Activated CD8-positive, alpha-beta memory T cell treated with anti-CD3 and anti-CD28 coated beads for 1 hour (primary cell): ENCODE data around the gene BNC2.
"Not testable (repeated sequence)": the region's sequence is repeated elsewhere in the genome, so short reads cannot be mapped to it uniquely, and the experiment has no call there.

Source experiments
- DNase-seq, 2 donors: peaks; one replicate each; pipeline ENCODE4 v3.0.0-alpha.2; 2020; ENCODE audit warnings: low read depth in 1 of 2; ENCODE audit errors: extremely low read depth in 1 of 2

BNC2 gene

DNA sequence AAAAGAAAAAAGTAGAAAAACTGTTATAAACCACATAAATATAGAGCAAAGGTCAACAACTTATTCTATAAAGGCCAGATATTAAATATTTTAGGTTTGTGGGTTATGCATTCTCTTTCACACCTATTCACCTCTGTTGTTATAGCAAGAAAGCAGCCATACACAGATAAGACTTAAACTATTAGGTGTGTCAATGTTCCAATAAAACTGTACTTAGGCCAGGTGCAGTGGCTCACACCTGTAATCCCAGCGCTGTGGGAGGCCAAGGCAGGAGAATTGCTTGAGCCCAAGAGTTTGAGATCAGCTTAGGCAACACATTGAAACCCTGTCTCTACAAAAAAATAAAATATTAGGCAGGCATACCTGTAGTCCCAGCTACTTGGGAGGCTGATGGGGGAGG lies 314.7 kb downstream of the BNC2 start:
- no peak for DNase-seq

DNA sequence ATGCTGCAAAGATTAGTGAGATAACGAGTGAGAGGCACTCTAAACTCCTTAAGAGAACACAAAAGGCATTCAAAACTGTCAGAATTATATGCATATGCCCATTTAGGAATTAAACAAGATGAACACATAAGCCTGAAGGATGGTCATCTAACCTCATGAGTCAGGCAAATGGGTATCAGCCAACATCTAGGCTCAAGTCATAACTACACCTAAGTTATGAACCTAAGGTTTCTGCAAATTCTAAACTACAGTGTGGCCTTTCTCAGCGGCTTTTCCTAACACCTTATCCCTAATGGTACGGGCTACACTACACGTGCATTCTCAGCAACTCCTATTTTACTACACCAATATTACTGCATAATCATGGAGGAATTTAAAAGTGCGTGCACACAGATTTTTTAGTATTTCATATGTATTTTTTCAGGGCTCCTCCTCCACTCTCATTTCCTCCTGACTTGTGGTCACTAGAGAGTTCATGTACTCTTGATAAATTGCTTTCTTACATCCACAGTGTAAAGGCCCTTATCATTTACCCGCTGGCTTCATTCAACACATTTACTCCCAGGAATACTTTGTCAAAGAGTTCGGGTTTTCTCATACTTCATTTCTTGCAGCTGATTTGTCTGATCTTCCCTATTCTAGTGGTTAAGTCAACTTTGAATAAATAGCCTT lies 316.5 kb downstream of the BNC2 start:
- DNase-seq: no peak

DNA sequence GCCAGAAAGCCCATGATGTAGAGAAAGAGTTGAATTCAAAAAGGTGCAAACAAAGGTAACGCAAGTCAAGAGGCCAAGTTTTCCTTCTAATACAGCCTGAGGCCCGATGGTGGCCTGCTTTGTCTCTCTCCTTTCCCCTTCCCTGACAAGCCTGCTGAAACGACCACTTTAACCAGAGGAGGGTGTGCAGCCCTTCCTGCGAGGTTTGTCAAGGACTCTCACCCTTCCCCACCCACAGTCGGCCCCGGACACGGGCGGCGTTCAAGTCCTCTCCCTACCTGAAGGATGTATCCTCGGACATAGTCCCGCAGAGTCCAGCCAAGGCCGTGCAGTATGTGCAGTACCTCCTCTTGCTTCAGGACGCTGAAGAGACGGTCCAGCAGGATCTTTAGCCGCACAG lies 318.2 kb downstream of the BNC2 start:
- DNase-seq: no peak

DNA sequence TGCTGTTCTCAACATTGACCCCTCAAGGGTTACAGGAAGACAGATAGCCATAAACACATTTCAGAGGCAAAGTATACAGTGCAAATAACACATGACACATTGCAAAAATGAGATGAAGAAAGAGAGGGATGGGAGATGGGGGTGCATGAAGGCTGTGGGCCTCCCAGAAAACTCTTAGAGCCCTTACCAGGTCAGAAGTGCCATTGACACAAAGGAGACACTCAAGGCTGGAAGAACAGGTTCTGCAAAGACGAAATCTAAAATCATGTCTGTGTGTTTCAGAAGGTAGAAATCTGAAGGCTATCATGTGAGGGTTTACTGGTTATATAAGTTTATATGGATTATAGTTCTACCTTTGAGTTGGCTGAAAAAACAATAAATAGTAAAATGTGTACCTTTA lies 318.8 kb downstream of the BNC2 start:
- DNase-seq: no peak

DNA sequence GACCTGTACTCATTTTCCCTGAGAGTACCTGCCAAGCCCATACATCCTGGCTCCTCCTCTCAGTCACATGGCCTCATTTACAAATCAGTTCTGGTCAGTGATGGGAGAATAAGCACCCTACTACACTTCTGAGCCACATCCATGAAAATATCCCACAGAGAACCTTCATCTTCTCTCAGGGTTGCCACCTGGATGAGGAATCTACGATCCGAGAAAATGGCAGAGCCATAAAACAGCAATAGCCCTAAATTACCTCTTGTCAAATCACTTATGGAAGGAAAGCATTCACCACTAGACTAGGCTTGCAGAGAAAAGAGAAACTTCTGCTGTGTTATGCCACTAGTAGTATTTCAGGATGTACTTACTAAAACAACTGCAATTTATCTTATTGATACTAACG lies 324.8 kb downstream of the BNC2 start:
- no peak for DNase-seq

DNA sequence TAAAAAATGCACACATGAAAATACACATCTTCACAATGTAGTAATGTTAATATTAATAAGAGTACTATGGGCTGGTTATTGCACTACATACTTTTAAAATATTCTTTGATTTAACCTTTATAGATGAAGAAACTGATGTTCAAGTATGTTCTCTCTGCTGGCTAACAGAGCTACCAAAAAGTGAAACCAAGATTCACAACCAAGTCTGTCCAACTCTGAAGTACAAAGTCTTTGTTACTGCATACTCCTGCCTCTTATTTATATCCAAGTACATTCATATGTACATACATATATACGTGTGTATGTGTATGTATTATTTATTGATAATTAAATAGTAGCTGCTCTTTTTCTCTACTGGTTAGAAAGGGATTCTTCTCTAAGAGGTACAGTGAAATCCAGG lies 325.6 kb downstream of the BNC2 start:
- no peak for DNase-seq

DNA sequence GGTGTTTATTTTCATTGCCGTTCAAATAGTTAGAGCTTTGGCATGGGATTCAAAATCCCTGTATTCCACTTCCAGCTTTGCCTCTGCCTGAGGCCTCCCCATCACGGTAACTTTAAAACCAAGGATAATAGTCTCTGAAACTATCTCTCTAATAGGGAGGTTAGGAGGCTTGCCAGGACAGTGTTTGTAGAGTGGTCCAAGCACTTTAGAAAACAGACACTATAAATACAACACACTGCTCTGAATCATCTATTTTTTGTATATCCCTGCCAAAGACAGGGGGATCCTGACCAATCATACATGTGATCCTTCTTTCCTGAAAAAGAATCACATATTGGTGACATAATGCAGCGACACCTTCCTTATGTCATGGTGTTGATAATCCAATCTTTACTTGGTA lies 326.8 kb downstream of the BNC2 start:
- DNase-seq: no peak

DNA sequence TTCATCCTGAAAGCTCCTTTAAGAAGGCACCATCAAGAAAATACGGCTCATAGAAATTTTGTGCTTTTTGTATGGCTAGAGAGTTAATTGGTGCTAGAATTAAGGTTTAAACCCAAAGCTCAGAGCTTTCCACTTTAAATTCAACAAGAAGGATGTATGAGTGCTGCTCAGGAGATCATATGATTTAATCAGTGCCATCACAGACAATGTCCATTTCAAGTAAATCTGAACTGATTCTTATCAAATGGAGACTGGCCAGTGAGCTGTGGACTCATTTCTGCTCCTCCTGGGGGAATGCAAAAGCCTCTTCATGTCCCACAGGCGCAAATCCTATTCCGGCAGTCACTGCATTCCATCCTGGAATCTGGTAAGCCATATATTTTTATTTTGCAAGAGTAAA lies 327.2 kb downstream of the BNC2 start:
- DNase-seq: no peak

DNA sequence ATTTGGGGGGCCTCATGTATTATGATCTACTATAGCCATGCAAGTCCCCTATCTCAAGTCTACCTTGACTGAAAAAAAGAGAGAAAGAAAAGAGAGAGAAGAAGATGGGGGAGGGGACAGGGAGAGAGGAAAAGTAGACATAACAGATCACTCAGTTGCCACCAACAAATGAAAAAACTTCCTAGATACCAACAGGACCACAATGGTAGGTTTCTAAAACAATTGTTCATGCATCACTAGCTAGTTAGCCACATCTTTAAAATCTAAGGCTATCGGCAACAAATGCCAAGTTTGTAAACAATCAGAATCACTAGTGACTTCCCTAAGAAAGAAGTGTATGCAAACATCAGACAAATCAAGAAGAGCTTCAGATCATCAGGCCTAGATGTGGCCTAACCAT lies 328.2 kb downstream of the BNC2 start:
- no peak for DNase-seq

DNA sequence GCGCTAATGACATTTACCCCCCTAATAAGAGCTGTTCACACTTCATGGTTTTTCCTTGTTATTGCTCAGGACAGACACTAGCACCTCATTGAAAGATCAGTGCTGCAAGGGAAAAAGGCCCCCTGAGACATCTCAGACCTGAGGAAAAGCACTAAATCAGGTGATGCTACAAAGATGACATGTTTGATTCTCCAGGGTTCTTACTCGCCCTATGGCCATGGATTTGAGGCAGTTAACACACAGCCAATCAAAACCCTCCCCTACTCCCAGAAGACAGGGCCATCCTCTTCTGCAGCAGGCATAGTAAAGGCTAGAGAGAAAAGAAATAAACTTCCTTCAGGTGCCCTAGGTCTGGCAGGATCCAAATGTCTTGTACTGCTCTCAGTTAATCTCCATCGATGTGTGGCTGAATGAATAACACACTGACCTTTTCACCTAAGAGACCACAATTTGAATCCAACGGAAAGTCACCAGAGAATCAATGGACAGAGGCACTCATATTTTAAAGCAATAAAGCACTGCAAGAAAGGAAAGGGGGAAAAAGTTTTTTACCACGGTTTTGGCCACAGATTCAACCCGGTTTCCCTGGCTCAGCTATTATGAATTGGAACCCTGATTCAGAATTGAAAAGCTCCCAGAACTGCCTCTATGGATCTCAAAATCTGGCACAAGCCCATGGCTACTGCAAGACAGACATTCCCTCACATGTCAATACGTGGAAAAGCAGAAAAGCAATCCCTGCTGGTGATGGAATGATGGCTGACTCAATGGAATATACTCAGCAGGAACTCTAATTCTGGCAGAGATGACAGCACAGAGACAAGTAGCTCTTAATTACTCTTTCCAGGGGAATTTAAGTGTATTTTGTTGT lies 329.5 kb downstream of the BNC2 start:
- DNase-seq: no peak

DNA sequence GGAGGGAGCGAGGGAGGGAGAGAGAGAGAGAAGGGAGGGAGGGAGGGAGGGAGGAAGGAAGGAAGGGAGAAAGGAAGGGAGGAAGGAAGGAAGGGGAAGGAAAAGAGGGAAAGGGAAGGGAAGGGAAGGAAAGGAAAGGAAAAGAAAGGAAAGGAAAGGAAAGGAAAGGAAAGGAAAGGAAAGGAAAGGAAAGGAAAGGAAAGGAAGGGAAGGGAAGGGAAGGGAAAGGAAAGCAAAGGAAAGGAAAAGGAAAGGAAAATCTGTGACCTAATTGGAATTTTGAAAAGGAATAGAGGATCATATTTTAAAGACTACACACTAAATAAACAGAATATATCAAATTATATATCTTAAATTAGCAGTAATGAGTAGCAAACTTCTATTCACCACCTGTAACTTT lies 330.8 kb downstream of the BNC2 start:
- not testable (repeated sequence) for DNase-seq

DNA sequence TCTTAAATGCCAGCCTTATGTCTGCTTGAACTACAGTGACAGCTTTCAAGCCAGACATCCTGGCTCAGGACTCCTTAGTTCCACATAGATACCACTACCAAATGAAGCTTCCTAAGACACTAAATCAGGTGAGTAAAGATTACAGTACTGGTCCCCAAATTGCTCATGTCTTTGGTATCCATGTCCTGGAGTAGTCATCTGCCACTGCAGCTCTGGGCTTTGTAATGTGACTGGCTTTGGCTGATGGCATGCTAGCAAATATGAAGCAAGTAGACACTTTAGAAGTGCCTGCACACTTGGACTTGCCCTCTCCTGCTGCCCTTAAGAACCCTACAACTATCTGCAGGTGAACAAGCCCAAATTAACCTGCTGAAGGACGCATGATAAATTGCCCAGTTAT lies 334.9 kb downstream of the BNC2 start:
- DNase-seq: no peak

DNA sequence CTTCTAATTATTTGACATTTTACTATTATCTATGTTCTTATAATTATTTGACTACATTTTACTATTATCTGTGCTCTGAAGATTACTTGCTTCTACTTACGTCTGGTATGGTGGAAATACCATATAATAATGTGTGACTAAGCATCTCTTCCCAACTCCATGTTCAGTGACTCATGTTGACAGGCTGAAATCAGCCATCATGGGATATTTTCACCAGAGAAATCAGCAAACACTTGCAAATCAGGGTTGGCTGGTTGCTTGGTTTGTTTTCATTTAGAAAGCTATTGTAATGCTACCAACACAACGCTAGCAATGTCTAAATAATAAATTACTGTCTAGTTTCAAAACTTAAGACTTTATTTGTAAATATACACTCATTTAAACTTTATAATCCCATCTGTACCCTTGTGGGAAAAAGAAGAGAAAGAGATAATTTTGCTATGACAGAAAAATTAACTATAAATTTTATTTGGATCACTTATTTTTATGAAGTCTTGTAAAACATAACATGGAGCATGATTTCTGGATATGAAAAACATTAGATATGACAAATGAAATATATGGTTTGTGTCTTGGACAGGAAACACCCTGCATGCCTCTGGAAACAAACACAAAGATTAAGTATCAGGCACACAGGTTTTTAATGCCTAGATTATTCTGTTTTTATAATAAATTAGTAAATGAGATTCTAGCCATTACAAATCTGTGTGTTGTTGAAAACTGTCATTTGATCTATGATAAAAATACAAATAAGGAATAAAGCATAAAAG lies 337.6 kb downstream of the BNC2 start:
- DNase-seq: no peak

DNA sequence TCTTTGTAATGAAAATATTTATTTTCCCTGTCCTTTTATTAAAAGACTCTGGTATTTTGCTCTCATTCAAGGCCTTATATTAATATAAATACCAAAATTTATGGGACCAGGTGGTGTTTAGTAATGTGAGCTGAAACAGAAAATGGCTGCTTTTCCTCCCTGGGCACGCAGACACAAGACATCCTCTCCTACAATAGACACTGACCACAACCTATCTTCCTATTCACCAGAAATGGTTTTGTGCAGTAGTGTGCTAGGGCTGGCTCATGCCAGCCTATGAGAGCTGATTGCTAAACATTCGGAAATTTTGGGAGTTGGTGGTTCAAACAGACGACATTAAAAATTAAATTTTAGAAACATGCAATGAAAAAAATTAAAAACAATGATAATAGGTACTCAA lies 338.2 kb downstream of the BNC2 start:
- no peak for DNase-seq

DNA sequence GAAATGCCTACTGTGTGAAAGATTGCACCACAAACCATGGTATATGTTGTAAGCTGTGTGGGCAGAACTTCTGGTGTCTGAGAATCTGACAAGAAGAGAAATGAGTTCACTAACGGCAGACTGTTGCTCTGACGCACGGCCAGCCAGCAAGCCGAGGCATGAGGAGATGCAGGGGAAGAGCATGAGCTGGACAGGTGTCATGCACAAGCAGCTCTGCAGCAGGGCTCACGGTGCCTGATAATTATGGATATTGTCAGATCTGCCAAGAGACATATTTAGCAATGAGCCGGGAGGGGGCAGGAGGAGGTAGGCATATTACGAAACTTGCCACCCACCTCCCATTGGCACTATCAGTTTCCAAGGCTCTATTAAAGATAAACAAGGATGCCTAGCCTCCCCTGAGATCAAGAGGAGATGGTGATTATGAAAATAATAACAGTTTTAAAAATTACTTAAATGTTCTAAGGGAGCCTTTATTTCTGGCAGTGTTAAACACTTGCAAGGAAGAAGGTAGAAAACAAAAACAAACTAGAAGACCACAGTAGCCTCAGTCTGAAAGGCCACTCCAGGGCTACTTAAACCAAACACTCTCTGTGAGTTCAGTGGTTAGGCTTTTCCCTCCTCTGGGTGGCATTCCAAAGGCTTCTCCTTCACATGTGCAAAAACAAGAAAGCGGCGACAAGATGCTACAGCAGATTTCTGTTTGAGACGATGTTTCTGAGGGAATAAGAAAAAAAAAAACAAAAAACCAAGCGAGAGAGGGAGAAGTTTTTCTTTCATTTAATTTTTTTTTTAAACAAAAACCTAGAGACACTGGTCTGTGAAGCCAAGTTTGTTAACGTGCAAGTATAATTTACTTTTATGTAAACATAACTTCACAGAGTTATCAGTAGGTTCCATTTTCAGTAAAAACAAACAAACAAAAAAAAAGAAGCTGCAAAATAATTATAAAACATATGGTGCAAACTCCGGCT lies 339.5 kb downstream of the BNC2 start:
- no peak for DNase-seq

DNA sequence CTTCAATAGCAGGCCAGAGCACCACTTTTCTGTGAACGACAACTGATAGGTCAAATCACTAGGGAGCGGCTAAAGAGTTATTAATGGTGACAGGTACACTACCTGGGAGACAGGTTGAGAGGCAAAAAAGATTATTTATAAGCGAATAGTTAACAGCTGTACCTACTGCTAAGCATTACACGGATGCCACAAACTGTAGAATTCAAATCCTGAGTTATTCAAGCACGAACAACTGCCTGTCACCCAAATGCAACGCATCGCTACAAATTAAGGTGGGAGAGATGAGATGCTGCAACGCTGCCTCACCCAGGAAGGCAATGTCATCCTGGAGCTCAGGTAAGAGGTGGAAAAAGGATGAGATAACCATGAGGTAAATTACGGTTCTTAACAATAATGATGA lies 342.9 kb downstream of the BNC2 start:
- DNase-seq: no peak

DNA sequence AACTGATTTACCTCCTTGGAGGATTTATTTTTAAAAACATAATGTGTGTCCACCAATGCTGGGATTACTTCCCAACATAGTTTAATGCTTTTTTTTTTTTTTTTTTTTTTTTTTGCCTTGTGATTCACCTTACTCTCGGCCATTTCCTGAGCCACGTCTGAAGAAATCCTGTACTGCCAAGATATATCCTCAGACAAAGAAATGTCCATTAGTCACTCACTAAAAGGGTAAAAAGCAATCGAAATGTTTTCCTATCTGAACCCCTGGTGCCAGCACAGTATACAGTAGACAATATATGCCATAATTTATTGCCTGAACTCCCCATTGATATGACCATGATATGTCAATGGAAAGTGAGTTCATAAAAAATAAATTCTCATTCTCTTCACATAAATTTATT lies 344.1 kb downstream of the BNC2 start:
- no peak for DNase-seq

DNA sequence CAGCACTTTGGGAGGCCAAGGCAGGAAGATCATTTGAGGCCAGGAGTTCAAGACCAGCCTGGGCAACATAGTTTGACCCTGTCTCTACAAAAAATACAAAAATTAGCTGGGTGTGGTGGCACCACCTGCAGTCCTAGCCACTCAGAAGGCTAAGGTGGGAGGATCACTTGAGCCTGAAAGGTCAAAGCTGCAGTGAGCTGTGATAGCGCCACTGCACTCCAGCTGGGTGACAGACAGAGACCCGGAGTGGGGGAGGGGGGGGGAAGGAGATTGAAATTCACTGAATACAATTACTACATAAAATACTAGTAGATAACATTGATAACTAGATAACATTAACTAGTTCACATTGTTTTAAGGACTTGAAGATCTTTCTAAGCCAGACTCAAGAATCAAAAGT lies 345.6 kb downstream of the BNC2 start:
- DNase-seq: no peak

DNA sequence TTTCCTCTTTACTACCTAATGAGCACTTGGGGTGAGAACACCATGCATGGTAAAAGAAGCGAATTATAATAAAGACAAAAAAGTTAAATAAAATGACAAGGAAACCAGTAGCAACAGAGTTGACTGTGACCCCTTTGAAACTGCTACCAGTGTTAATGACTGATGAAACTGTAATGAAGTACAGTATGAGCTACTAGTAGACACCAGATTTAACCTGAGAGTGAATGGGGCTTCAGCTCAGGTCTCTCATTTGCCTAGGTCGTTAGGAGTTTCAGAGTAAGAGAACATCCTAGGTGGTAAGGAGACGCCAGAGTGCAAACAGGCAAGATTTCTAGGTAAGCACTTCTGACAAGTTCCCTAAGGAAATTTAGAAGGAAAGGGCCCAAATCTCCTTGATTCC lies 346.4 kb downstream of the BNC2 start:
- DNase-seq: no peak

DNA sequence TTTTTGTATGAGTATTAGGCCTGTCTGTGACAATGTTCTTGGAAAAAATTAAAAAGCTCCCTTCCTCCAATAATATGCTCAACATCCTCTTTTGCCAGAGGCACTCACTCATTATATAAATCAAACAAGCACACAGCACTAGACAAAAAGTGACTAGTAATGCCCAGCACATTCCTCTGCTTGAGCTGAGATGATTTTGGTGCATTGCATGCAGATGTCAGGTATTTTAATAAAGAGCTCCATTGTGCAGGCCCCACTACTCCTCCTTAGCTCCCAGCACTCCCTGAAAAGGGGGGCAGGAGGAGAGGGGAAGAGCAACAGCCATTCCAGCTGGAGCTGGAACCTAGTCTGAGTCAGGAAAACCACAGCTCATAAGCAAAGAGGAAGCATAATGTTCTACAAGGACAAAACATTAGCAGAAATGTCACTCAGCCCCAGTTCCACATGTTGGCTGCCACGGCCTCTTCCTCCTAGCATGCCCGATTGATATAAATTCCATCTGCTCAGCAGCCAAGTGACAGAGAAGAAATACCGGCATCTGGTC lies 348.5 kb downstream of the BNC2 start:
- DNase-seq: no peak
